ENCODE data around the gene RANBP9. TPM values are rescaled to one million over a fixed set of nuclear protein-coding genes. Genes with fewer than 3 reads are reported as not detected.
A peak's percentile ranks its signal among the peaks of the same experiment; 100 is the strongest.

RANBP9 gene
- total and polyA plus RNA-seq, 2 of the 13 experiments (the other 11 are each of a cell fraction or from before 2014, with no cell fraction given) = 26.6 to 30.6 TPM

- TF ChIP-seq ZHX2 (IDR thresholded peaks at IDR 0.05; ENCODE audit: low read depth) (peak; percentile 92), ZHX2 (CRISPR knock-in tag; IDR thresholded peaks at IDR 0.05; ENCODE audit: borderline replicate concordance) (peak; percentile 84; the same call in 1 of the 2 replicates), ZNF280B (CRISPR knock-in tag; IDR thresholded peaks at IDR 0.05; ENCODE audit: borderline replicate concordance) (peak; percentile 98), SIN3A (IDR thresholded peaks at IDR 0.05; ENCODE audit: borderline replicate concordance, low read depth, low read length) (peak; percentile 98), MTERF4 (CRISPR knock-in tag; IDR thresholded peaks at IDR 0.05) (peak; percentile 97), ZUFSP (CRISPR knock-in tag; IDR thresholded peaks at IDR 0.05; ENCODE audit: borderline replicate concordance) (no peak), RNF2 (conservative IDR thresholded peaks at IDR 0.05; ENCODE audit: low read depth) (peak; percentile 94; the same call in 1 of the 2 replicates), ONECUT2 (CRISPR knock-in tag; IDR thresholded peaks at IDR 0.05) (no peak; the same call in 1 of the 2 replicates), ZNF234 (CRISPR knock-in tag; conservative IDR thresholded peaks at IDR 0.05) (peak; percentile 98), ZBTB1 (CRISPR knock-in tag; IDR thresholded peaks at IDR 0.05; ENCODE audit: borderline replicate concordance) (no peak), ZNF740 (CRISPR knock-in tag; IDR thresholded peaks at IDR 0.05) (no peak), ZBTB14 (CRISPR knock-in tag; IDR thresholded peaks at IDR 0.05) (no peak), ATM (IDR thresholded peaks at IDR 0.05; ENCODE audit: borderline replicate concordance) (no peak), TMF1 (CRISPR knock-in tag; IDR thresholded peaks at IDR 0.05; ENCODE audit: low read depth) (peak; percentile 94)
These were observed 96.5 kb downstream of the RANBP9 start, which contains the start of gene NOL7 (continued) for GRCh38 chr6:13614926-13615791.
